Pons (tissue), 1 donor: Measurements from ENCODE around the gene GNGT1.

Experiments used
- DNase-seq: peaks from one replicate; pipeline ENCODE4 v3.0.0-alpha.2; 2016; ENCODE audit warnings: low spot score

Gene GNGT1

DNA sequence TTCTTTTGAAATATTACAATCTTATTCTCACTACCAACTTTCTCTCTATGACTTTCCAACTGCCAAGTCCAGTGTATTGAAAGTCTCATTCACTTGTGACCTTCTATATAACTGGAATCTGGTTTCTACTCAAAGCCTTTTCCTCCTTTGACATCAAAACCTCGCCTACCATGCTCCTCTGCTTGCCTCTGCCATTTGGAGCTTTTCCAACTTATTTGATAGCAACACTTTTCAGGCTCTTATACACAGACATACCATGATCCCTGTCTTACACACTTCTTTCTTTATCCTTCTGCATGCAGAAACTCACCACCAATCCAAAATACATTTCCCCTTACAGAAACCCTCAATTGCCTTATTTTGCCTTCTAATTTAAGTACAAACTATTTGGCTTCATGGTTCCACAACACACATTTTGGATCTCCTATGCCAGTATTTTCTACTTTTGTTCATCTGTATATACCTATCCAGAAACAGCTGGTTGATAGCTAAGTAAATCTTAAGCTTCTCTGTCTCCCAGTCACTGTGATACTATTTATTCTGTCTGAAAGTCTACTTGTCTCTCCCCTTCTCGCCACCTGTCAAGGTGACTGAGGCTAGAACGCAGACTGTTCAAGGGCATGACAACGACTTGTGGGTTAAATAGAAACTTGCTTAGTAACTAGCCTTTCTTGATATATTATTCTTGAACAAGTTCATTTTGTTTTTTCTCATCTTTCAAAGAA, 37.6 kb downstream of the GNGT1 start:
- DNase-seq: no peak

GRCh38 chr7:93944673-93945072, 38.3 kb downstream of the GNGT1 start:
- DNase-seq: no peak

- no peak for DNase-seq
Observed at GRCh38 chr7:93945083-93945482, 38.7 kb downstream of the GNGT1 start.

DNA sequence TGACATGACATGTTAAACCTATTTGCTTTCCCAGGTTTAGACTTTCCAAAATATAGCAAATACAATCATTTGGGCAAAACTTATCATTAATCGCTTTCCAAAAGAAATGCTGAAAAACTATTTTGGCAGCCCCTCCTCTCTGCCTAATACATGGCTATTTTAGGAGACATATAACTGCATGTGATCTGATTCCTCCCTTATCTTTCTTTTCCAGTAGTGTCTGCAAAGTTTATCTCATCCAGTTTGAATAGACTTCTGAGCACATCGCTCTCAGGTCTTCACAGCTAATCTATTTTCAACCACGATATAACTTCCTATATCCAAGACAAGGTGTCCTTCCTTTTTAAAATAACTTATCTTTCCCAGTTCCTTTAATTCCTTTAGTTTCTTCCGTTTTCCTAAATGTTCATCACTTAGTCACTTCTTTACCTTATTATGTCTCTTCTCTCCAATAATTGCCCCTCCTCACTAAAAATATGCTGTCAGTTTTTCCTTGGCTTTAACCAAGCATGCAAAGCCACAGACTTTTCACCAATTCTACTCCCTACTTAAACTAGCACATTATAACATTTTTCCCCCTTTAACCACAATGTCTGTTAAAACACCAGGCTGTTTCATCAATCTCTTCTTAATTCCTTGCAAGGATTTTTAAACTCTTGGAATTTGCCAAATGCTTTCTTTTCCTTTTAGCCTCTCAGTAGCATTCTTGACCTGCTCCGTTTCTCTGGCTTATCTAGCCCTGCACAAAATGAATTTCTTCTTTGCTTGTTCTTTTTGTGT, 39.6 kb downstream of the GNGT1 start:
- DNase-seq: no peak

DNA sequence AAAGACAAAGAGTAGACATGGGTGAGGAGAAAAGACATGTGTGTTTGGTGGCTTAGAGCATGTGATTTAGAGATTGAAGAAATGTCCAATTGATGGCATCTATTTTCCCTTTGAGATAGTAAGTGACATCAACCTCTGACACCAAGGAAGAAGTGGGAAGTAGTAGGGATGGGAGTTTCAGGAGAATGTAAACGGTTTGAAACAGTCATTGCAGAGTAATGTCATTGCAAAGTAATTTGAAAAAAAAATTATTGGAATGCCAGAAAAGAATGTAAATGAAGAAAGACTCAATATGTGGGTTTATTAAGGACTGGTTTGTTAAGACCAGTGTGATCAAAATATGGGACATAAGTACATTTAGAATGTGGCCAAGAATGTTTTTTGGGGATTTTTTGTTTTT, 41.7 kb downstream of the GNGT1 start:
- no peak for DNase-seq

DNA sequence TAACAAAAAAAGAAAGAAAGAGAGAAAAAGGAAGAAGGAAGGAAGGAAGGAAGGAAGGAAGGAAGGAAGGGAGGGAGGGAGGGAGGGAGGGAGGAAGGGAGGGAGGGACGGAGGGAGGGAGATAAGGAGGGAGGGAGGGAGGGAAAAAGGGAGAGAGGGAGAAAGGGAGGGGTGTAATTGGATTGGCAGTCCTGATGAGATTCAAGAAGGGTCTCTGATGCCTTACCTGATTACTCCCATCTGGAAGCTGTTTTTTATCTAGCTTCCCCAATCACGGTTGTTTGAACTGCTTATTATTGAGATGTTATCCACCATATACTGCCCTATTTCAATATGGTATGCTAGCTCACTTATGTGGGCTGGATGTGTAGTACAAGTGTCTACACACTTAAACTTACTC, 42.5 kb downstream of the GNGT1 start:
- no peak for DNase-seq

DNA sequence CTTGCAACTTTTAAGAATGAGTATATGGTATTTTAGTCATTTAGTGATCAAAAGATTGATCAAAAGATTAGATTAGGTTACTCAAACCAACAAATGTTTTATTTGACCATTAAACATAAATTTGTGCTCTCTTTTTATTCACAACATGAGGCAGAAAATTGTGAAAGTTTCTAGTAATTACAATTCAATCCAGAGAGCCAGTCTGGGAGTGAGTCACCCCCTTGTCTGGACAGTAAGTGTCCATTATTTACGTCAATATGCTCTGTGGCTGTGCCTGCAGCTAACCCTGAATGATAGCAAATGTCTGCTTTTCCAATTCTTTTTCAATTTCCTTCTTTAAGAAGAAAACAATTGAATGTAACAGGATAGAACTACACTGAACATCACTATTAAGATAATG, 43.1 kb downstream of the GNGT1 start:
- no peak for DNase-seq

DNA sequence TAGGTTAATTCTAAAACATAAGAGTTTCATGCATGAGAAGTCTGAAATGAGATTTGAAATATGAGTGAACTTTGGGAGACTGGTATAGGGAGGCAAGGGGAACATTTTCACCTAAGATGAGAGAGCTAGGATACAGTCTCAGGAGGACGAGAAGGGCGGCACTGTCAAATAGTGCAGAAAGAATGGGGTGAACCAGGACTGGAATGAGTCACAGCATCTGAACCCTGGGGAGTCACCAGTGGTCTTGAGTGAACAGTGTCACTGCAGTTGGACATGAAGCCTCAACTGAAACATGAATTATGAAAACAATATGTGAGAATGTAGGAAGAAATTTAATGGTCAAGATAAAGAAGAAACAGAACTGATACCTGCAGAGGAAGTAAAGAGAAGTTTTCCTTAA, 48.9 kb downstream of the GNGT1 start:
- DNase-seq: no peak

- no peak for DNase-seq
Observed at GRCh38 chr7:93957767-93958166, 51.4 kb downstream of the GNGT1 start.

GRCh38 chr7:93958216-93958615, 51.8 kb downstream of the GNGT1 start:
- DNase-seq: no peak

DNA sequence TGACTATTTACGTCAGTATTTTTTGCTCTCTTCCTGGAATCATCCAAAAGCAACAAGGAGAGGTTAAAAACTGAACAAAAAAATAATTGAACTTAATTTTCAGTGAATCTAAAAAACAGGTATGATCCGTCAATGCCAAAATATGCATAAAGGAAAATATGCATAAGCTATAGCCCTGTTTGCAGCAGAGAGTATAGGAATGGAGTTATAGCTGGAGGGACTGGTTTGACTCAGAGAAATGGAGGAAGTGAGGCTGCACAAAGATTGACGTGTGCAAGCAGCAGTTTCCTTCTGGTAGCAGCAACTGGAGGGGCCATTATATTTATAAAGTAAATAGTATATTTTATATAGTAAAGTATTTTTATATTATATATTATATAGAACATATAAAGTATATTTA, 52.3 kb downstream of the GNGT1 start:
- no peak for DNase-seq
